NCI-H1105 (cell line): ENCODE measurements around the gene PNKP.

Experiments used
- DNase-seq: peaks from one replicate; lab custom pipeline; 2025; lab: John Stamatoyannopoulos, UW

Gene PNKP

GRCh38 chr19:49890349-49891311, 23.3 kb upstream of the PNKP start:
- peak; percentile 32 for DNase-seq

DNA sequence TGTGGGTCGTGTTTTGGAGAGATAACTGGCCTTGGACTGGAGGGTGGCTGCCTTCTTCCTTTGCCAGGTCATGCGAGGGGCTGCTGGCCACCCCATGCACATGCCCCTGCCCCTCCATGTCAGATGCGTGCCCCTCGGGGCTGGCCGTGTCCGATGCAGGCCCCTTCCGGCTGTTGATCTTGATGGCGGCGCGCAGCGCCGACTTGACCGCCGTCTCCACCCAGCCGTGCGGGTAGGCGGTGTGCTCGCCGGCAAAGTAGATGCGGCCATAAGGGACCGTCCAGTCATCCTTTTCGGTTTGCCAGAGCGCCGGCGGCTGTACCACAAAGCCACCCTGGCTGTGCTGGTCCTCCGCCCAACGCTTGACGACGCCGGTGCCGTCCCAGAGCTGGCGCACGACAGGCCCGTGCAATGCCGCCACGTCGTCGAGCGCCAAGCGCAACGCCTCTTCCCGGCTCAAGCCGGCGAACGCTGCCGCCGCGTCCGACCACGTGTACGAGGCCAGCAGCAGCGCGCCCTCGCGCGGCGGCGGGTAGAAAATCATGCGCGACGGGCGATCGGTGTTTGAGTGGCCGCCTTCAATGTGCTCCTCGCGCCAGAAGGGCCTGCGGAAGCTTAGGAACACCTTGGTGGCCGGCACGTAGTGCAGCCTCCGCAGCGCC, 22.4 kb upstream of the PNKP start:
- DNase-seq = no peak

GRCh38 chr19:49889038-49889686, 21.8 kb upstream of the PNKP start:
- no peak for DNase-seq

DNA sequence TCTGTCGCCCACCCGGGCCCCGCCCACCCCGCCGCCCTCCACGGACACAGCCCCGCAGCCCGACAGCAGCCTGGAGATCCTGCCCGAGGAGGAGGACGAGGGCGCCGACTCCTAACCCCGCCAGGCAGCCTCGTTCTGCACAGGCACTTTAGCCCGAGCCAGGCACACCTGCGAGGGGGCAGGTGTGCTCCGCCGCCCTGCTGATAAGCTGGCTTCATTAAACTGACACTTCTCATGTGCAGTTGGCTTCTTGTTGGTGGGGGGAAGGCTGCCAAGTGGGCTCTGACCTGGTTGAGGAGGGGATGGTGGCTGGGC, 21.1 kb upstream of the PNKP start:
- DNase-seq = peak; percentile 83

DNA sequence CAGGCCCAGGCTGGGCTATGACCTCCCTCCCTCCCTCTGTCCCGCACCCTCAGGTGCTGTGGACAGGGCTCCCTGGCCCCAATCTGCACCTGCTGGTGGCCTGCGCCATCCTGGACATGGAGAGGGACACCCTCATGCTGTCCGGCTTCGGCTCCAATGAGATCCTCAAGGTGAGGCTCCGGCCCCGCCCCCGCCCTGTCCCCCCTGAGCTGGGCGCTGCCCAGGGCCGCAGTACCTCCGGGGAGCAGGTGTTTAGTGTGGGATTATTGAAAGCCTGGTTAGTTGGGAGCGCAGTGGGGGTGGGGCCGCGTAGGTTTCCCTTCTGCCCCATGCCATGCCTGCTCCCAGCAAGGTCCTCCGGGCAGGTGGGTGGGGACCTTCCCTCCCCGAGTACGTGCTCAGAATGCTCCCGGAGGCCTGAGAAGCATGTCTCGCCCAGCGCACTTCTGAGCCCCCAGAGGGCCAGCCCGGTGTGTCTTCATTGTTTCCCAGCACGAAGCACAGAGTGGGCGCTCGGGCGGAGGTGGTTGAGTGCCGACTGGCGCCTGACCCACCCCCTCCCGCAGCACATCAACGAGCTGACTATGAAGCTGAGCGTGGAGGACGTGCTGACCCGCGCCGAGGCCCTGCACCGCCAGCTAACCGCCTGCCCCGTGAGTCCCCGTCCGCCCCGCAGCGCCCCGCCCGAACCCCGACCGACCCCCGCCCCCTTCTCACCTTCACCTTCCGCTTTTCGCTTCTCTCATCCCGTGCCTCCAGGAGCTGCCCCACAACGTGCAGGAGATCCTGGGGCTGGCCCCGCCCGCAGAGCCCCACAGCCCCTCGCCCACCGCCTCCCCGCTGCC, 20.5 kb upstream of the PNKP start:
- DNase-seq = peak; percentile 56

DNA sequence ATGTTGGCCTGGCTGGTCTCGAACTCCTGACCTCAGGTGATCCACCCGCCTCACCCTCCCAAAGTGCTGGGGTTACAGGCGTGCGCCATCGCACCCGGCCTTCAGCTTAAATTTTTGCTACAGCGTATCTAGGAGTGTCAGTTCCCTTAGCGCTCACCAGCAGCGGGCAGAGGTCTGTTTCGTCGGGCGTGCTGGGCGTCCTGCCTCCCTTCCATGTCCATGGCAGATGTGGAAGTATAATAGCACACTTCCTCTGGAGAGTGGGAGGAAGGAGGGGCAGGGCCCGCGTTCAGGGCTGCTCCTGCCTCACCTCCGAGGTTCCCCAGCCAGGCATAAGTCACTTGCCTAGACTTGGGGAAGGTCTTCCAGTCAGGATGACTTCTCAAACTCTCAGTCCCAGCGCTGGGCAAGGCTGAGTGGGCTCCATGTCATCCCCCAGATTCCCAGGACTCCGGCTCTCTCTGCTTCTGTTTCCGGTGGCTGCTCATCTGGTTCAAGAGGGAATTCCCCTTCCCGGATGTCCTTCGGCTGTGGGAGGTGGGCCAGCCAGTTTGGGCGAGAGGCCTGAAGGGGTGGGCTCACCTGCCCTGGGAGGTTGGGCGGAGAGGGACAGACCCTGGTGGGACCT, 19.8 kb upstream of the PNKP start:
- no peak for DNase-seq

GRCh38 chr19:49884760-49885159, 17.4 kb upstream of the PNKP start:
- no peak for DNase-seq

DNA sequence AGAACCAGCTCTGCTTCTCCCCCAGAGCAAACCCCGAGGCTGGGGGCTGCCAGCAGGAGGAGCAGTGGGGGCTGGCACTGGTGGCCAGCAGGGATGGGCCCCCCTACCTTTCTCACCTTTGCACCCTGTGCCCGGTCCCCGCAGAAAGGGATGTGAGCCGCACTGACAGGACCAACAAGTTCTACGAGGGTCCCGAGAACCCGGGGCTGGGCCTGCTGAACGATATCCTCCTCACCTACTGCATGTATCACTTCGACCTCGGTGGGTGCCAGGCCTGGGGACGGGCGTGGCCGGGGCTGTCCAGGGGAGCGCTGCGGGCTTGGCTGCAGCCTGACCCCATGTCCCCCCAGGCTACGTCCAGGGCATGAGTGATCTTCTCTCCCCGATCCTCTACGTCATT, 16.7 kb upstream of the PNKP start:
- no peak for DNase-seq

DNA sequence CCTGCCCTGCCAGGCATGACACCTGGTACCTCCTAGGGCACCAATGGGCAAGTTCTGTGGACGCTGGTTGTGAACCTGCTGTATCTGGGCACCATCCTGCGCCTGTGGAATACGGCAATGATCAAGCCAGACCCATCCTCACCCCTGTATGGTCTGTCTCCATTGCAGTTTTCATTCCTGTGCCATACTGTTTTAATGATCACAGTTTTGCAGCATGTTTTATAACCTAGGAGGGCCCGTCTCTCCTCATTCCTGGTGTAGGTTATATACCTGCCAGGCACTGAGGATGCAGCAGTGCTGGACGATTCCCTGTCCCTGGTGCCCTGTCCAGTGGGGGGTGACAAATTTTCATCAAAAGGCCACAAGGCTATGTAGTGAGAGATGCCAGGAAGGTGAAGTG, 15.7 kb upstream of the PNKP start:
- DNase-seq = no peak

DNA sequence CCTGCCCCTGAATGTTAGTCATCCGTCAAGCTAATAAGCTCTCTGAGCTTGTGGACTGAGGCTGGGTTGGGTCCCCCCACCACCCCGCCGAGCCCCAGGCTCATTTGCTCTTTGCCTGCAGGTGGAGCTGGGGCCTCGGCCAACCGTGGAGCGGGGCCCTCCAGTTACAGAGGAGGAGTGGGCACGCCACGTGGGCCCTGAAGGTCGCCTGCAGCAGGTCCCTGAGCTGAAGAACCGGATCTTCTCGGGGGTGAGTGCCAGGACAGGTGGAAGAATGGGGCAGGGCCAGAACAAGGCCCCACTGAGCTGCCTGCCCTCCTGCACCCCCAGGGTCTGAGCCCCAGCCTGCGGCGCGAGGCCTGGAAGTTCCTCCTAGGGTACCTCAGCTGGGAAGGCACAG, 15.3 kb upstream of the PNKP start:
- DNase-seq = no peak

DNA sequence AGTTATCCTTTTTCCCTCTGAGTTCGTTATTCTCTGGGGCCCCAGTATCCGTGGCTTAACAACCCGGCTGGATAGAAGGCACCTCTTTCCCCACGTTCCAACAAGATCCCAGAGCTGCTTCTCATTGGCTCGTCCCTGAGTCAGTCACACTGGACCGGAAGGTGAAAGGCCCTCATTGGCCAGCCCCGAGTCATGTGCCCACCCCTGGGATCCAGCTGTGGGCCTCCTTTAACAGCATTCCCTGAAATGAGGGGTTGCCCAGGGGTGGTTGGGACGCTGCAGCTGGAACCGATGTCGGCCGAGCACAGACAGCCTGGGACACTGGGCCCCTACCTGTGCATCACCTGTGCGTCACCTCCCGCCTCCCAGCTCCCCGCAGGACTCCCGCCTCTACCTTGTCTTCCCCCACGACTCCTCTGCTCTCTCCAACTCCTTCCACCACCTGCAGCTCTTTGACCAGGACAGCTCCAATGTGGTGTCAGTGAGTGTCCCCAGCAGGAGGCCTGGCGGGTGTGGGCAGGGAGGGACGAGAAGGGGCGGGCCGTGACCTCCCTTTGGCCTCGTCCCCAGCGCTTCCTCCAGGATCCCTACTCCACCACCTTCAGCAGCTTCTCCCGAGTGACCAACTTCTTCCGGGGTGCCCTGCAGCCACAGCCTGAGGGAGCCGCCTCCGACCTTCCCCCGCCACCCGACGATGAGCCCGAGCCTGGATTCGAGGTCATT, 14.5 kb upstream of the PNKP start:
- DNase-seq = no peak

GRCh38 chr19:49881186-49881585, 13.8 kb upstream of the PNKP start:
- DNase-seq = no peak

GRCh38 chr19:49880162-49880869, 12.9 kb upstream of the PNKP start:
- DNase-seq = no peak

- no peak for DNase-seq
These were observed 12.0 kb upstream of the PNKP start for GRCh38 chr19:49879243-49879963.

DNA sequence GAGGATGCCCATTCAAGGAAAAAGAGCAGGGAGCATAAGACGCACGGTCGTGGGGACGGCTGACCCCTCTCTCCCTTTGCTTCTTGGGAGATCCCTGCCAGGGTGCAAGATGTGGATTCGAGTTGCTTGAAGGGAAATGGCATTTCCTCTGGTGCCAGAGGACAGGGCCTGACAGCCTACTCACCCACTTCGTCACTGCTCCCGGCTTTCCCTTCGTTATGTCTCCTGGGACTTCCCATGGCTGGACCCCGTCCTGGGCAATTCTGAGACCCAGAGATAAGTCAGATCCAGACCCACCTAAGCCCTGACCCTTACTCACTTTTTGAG, 11.3 kb upstream of the PNKP start:
- no peak for DNase-seq

GRCh38 chr19:49877879-49878743, 10.7 kb upstream of the PNKP start:
- DNase-seq = peak; percentile 94

DNA sequence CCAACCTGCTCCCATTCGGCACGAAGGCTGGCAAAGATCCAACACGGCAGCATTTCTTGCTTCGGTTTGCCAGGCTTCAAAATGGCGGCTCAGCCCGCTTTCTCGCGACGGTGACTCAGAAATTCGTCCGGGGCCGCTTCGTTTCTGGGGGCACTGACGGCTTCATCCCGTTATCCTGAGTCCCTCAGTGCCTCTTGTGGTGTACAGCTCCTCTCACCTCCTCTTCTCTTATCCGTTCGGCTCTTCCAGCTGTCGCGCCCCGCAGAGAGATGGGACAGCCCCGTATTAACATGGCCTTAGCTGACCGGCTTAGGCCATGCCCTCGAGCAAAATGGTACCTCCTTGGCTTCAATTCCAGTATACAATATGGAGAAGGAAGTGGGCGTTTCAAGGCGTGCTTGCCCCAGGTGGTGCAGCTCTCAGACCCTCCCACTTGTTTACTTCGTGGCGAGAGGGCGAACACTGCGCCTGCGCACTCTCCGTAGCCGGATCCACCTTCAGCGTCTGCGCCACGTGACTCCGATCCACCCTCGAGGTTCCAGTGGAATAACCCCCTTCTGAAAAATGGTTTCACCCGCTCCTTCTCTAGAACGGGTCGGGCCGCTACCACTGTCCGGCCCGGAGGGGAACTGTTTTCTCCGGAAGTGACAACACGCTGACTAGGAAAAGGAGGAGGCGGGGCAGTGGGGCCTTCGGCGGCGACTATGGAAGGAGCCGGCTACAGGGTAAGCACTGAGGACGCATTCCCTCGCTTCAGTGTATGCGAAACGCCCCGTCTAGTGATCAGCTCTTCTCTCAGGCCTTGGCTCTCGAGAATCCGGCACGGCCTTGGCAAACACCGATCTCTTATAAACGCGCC, 9.9 kb upstream of the PNKP start, which contains the start of the genes AKT1S1 and TBC1D17:
Gene AKT1S1, minus strand, starts transcription at position 336 of the 859 bp plus-strand sequence. CDS start 4,060 bp downstream, outside the sequence.
Gene TBC1D17, plus strand, starts transcription at position 683 of the 859 bp plus-strand sequence. Its CDS starts 22 bp downstream, at position 705.
- peak; percentile 99 for DNase-seq
